Measurements from ENCODE around the gene ITGA6.

DNA sequence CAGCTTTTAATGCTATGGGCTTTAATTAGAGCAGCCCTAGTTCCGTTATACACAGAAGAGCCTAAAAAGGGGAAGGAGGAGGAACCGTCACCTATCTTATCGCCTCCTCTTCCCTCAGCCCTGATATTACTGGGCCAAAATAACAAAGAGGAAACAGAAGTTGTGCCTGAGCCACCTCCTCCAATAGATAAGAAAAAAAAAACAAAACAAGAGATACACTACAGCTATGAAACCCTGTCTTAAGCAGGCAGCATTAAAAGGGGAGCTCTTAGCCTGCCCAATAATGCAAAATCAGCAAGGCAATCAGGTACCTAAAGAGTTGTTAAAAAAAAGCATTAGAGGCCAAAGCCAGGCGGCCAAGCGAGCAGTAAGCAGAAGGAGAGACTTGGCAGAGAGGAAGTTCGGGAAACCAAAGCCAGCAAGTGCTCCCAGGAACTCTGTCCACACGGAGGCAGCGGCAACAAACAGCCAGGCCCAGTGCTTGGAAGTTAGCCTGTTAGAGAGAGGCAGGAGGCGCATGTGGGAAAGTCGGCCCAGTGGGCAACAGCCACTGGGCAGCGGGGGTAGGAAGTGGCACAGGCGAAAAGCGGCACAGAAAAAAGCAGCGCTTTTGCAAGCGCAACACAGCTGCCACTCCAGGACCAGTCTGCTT is 86.7 kb downstream of the ITGA6 start:
- TF ChIP-seq GATA1 (IDR thresholded peaks at IDR 0.05; ENCODE audit: low read depth, low read length), result no peak
- TF ChIP-seq POLR2A (IDR thresholded peaks at IDR 0.05; ENCODE audit: low read length), result no peak

Data from erythroblast (primary cell).